HUES6 (cell line): ENCODE results near the gene NEDD9.
A peak's percentile ranks its signal among the peaks of the same experiment; 100 is the strongest.

Experiments used
- H3K27ac ChIP-seq: 2 replicates; pipeline ENCODE4 v1.7.0; 2013; ENCODE audit warnings: low read depth, mild to moderate bottlenecking, low read length, inconsistent platforms
- H3K27me3 ChIP-seq: 2 replicates; pipeline ENCODE4 v1.6.1; 2013; ENCODE audit warnings: low read length; ENCODE audit not compliant: control insufficient read depth, insufficient read depth
- H3K36me3 ChIP-seq: 2 replicates; pipeline ENCODE4 v1.6.1; 2013; ENCODE audit warnings: low read length; ENCODE audit not compliant: control insufficient read depth, insufficient read depth
- H3K4me1 ChIP-seq: 2 replicates; pipeline ENCODE4 v1.6.1; 2013; ENCODE audit warnings: low read length; ENCODE audit not compliant: control insufficient read depth, insufficient read depth
- H3K4me3 ChIP-seq: 2 replicates; pipeline ENCODE4 v1.5.1; 2013; ENCODE audit warnings: low read depth, low read length
- H3K9ac ChIP-seq: one replicate; pipeline ENCODE4 v1.6.1; 2013; ENCODE audit warnings: mild to moderate bottlenecking, low read length
- H3K9me3 ChIP-seq: 2 replicates; pipeline ENCODE4 v1.6.1; 2013; ENCODE audit warnings: low read depth, low read length; ENCODE audit not compliant: control insufficient read depth, insufficient read depth

The NEDD9 gene

DNA sequence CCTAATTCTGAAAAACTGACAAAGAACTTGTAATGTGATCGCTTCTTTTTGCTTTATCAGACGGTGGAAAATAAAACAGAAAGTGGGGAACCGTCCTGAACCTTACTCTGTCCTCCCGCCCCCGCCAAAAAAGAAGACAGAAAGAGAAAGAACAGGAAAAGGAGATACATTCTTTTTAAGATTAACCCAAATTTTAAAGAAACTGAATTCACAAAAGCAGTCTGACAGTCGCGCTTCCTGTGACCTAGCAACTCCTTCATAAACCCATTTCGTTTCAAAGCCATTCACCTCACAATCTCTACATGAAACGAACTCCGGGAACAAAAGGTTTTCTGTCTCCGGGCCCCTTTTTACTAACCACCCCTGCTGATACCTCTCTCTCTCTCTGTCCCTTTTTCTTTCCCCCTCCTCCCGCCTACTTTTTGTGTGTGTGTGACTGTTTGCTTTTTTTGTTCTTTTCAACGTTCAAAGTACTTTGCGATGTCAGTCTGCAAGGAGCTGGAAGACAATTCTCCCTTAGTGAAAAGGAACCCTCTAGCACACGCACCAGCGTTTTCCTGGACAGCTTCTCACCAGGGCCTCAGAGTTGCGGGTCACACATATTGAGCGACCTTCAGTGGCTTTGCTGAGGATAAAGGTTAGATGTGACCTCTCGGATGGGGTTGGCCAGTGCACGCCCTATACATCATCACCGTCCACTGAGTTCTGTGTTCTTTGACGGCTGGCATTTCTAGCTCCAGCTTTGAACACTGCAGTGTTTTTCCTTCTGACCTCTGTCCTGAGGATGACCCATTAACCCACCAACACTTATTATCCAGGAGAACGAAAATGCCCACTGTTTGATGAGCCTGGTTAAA lies 530 bp upstream of the NEDD9 start:
- Histone ChIP-seq H3K27me3 (no peaks in the 10 kb centered on the region), H3K36me3 (no peaks in the 10 kb centered on the region), H3K9me3 (no peaks in the 10 kb centered on the region), H3K4me3 (peak overlapping the region; percentile 84), H3K4me1 (peaks cover 44% of the 10 kb centered on the region), H3K27ac (0 out of 2 replicates have a peak overlapping the region, but pooled peaks have one; percentile 27), H3K9ac (peak overlapping the region; percentile 60)

DNA sequence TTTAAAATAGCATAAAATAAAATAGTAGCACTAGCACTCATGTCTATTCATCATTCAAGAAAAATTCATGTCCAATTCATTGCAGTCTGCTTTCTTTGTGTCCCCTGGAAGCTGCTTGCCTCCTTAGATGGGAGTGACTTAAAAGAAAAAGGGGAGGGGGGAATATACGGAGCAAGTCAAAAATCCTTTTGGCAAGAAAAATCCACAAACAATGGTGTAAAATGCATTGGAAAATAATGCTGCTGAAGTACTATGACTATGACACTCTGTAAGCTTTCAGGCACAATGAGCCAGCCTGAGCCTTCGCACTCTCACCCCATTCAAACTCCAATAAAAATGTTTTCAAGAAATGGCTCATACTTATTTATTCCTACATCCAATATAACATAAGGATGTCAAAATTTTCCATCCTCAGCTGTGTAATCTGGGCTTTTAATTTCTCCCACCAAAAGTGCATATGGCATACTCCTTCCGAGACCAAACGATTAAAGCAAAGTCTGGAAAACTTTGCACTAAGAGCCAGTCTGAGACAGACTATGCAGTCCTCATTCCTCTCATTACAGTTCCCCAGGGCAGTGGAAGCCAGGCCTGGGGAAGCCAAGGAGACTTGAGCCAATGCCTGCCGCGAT lies 790 bp downstream of the NEDD9 start:
- H3K9ac ChIP-seq: peak overlapping the region; percentile 83

DNA sequence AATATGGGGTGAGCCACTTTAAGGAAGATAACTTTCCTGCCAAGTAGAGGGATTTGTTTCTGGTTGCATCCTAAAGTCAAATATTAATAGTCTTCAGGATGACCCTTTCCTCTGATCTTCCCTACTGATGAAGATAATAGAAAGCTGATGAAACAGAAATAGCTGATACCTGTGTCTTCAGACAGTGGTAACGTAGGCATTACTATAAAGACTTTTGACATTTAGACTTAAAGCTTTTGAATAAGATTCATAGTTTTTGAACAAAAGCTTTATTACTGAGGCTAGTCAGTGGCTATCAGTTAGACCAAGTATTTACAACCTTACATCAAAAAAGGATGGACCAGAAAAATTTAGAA lies 1.4 kb downstream of the NEDD9 start:
- Histone ChIP-seq H3K9me3 (no peaks in the 10 kb centered on the region), H3K36me3 (no peaks in the 10 kb centered on the region), H3K4me3 (peak overlapping the region; percentile 84; the same call in 1 of the 2 replicates), H3K4me1 (peaks cover 37% of the 10 kb centered on the region), H3K27ac (no peak overlapping the region), H3K27me3 (no peaks in the 10 kb centered on the region), H3K9ac (peak overlapping the region; percentile 21)

More for the DNA sequence above, 790 bp downstream of the NEDD9 start:
- Histone ChIP-seq H3K4me1 (peaks cover 43% of the 10 kb centered on the region), H3K9me3 (no peaks in the 10 kb centered on the region), H3K27ac (no peak overlapping the region), H3K27me3 (no peaks in the 10 kb centered on the region), H3K4me3 (peak overlapping the region; percentile 84), H3K36me3 (no peaks in the 10 kb centered on the region)

DNA sequence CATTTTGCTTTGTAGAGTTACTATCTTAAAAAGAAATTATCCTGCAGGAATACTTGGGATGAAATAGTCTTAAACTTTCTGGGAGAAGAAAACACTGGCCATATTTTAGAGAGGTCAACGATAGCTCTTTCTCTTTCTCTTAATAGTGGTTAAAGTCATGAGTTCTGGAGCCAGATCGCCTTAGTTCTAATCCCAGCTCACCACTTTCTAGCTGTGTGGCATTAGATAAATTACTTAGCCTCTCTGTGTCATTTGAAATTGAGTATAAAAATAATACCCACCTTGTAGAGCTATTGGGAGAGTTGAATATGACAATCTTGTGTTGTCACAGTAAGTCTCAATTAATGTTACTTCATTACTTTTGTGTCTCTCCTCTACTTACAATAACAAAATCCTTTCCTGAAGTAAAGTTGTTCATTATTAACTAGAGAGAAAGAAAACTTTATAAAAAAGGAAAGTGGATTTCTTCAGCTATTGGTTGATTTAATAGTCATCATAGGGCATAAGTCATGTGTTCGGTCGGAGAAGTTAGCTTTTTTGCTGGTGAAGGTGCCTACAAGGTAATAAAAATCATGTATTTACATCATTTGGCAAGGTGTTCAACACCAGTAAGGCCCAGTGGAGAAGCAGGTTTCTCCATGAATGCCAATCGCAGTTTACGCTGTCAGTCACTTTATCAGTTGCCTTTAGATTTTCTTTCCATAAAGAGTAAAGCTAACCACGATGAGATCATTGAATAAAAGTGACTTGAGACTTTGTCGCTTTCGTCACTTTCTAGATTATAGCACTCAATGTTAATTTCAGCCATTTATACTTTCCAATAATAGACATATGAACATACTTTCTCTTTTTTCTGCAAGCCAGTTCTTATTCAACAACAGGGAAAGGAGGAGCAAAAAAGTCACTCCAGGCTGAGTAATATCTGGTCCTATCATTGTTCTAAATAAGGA lies 2.0 kb downstream of the NEDD9 start:
- H3K9ac ChIP-seq: peak overlapping the region; percentile 21
- H3K9me3 ChIP-seq: no peaks in the 10 kb centered on the region
- no peaks in the 10 kb centered on the region for H3K36me3 ChIP-seq
- no peak overlapping the region for H3K27ac ChIP-seq
- peak overlapping the region; percentile 84; the same call in 1 of the 2 replicates for H3K4me3 ChIP-seq
- H3K4me1 ChIP-seq: peaks cover 38% of the 10 kb centered on the region
- H3K27me3 ChIP-seq: no peaks in the 10 kb centered on the region

DNA sequence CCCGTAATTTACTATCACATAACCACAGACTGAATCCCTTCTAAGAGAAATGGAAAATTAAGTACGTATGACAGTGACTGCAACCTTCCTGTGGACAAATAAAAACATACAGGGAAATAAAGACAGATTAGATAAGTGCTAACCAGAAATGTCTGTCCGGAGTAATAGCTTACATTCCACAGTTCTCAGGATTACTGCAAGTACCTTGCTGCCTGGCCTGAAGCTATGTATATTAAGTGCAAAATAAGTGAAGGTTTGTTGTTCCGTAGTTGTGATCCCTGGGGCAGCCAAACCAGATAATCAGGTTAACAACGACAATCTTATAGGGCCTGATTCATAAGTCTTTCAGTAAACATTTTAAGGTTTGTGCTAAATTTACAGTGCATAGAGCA lies 2.8 kb downstream of the NEDD9 start:
- no peak overlapping the region for H3K9ac ChIP-seq
- peaks cover 38% of the 10 kb centered on the region for H3K4me1 ChIP-seq
- H3K27ac ChIP-seq: no peak overlapping the region
- H3K27me3 ChIP-seq: no peaks in the 10 kb centered on the region
- no peaks in the 10 kb centered on the region for H3K36me3 ChIP-seq
- H3K4me3 ChIP-seq: peak overlapping the region; percentile 43
- H3K9me3 ChIP-seq: no peaks in the 10 kb centered on the region

DNA sequence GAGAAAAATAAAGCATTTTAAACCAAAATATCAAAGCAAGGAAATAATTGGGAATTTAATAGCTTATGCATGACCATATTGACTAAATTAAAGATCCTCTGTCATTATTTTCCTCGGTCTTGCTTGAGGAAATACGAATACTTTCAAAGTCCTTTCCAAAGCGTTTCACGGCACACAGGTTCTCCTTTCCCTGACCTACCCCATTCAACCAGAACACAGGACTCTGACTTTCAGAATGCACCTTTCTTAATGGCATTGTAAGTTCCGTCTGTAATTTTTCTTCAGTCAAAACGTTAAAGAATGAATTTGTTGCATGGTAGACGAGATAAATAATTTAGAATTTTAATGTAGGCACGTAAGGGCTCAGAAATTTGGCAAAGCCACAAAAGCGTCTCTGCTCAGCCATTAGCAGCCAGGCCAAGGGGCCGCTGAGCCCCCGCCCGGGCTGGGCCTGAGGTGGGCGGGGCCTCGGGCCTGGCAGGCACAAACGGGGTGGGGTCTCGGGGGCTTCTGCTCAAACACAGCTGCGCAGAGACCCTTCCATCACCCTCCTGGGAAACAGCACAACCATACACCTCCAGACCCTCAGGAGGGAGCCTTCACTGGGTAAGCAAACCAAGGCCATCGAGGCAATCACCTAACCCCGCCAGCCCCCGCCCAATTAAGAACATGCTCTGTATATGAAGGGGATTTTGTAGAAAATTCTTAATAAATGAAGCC lies 3.4 kb downstream of the NEDD9 start:
- no peaks in the 10 kb centered on the region for H3K9me3 ChIP-seq

DNA sequence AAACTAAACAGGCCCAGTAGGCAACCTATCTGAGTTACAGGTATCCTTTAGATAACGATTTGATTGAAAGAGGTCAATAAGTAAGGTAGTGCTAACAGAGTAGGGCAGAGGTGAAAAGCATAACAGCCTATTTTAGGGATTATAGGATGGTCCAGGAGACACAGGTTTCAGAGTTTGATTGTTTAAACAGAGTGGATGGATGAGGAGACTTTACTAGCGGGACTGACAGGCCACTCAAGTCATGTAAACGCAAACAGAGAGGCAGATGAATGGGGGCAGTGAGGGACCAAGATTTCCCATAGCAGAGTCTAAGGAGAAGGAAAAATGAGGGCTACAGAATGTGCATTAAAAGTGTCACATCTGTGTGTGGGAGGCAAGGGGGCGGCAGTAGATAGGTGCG lies 4.8 kb downstream of the NEDD9 start:
- H3K36me3 ChIP-seq: no peaks in the 10 kb centered on the region
- H3K9me3 ChIP-seq: no peaks in the 10 kb centered on the region
- H3K9ac ChIP-seq: no peak overlapping the region
- no peaks in the 10 kb centered on the region for H3K27me3 ChIP-seq
- H3K27ac ChIP-seq: no peak overlapping the region
- no peak overlapping the region for H3K4me3 ChIP-seq
- peaks cover 23% of the 10 kb centered on the region for H3K4me1 ChIP-seq

More for the DNA sequence above, 3.4 kb downstream of the NEDD9 start:
- Histone ChIP-seq H3K27ac (no peak overlapping the region), H3K36me3 (no peaks in the 10 kb centered on the region), H3K4me3 (peak overlapping the region; percentile 43), H3K9ac (no peak overlapping the region), H3K27me3 (no peaks in the 10 kb centered on the region), H3K4me1 (peaks cover 35% of the 10 kb centered on the region)

DNA sequence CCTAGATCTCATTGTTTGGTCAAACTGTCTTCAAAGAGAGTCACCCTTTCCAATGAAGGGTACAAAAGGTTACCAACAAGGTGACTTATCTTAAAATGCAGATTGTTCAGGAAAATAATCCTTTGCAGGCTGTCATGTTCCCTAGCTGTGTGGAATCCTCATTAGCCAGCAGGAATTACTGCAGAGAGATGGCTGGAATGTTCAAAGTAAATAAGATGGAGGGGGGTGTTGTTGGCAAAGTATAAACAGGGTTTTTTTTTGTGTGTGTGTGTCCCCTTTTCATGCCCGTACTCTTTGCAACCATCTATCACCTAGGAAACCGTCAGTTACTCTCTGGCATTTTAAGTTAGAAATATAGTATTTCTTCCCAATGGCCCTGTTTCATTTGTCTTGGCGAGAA lies 6.5 kb downstream of the NEDD9 start:
- H3K9ac ChIP-seq: no peak overlapping the region
- H3K27me3 ChIP-seq: no peaks in the 10 kb centered on the region
- no peaks in the 10 kb centered on the region for H3K9me3 ChIP-seq
- no peaks in the 10 kb centered on the region for H3K36me3 ChIP-seq
- no peak overlapping the region for H3K4me3 ChIP-seq
- no peak overlapping the region for H3K27ac ChIP-seq
- H3K4me1 ChIP-seq: peaks cover 20% of the 10 kb centered on the region

DNA sequence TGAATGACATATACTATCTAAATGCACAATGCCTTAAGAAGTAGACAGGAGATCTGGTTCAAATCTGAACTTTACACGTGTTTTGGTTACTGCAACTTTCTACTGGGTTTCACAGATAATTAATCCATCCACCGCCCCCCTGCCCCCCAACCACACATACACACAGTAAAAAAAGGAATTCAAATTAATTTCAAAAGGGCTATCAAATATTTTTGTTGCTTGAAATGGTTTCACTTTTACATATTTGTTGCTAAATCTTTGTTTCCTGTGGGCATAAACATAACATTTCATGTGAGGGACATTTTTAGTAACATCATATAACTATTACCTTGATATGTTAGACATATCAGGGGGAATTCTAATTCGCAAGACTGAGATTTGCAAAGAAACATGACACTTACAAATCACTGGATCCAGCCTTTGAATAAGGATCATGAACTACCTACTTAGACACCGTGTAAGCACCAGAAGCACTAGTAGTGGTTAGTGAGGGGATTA lies 7.5 kb downstream of the NEDD9 start:
- no peak overlapping the region for H3K9ac ChIP-seq
- H3K4me3 ChIP-seq: no peak overlapping the region
- no peak overlapping the region for H3K27ac ChIP-seq
- H3K9me3 ChIP-seq: no peaks in the 10 kb centered on the region
- no peaks in the 10 kb centered on the region for H3K36me3 ChIP-seq
- no peaks in the 10 kb centered on the region for H3K27me3 ChIP-seq
- peaks cover 18% of the 10 kb centered on the region for H3K4me1 ChIP-seq

DNA sequence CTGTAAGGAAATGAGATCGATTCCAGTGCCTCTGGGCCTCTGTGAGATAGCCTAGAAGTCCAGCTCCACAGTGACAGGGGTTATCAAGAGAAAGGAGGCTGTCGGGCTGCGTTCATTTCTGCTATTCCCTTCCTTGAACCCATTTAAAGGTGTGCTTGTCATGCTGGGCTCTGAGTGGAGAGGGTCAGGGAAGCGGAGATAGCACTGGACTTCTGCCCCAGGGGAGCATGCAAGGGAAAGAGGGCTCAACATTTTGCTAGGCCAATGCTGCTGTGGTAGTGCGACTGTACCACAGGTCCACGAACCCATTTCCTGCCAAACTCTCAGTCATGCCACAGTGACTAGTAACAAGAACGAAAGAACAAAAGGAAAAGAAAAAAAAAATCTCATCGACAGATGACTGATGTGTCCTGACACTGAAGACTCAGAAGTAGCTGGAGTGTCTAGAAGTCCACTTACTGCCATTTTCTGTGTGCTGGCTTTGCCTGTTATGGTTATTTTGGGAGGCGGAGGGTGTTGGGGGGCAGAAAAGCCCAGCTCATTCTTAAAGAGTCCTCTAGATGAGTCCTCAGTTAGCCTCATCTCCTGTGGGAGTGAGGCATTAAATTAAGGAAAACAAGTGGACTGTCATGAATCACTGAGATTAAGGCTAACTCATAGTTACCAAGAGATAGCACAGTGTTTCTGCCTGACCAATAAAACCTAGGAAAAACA lies 8.1 kb downstream of the NEDD9 start:
- no peak overlapping the region for H3K27ac ChIP-seq

More for the DNA sequence above, 8.1 kb downstream of the NEDD9 start:
- Histone ChIP-seq H3K27me3 (no peaks in the 10 kb centered on the region), H3K9ac (no peak overlapping the region), H3K9me3 (no peaks in the 10 kb centered on the region), H3K4me1 (peaks cover 15% of the 10 kb centered on the region), H3K4me3 (no peak overlapping the region), H3K36me3 (no peaks in the 10 kb centered on the region)
